GM21529 (cell line): ENCODE data around the gene FAM177B.
"Not testable (repeated sequence)": the region's sequence is repeated elsewhere in the genome, so short reads cannot be mapped to it uniquely, and the experiment has no call there.

ENCODE experiments used
- ATAC-seq: cut with Tn5 transposase; IDR thresholded peaks from one replicate; pipeline ENCODE4 v1.9.1; 2021; ENCODE audit not compliant: unreplicated experiment

The FAM177B gene

DNA sequence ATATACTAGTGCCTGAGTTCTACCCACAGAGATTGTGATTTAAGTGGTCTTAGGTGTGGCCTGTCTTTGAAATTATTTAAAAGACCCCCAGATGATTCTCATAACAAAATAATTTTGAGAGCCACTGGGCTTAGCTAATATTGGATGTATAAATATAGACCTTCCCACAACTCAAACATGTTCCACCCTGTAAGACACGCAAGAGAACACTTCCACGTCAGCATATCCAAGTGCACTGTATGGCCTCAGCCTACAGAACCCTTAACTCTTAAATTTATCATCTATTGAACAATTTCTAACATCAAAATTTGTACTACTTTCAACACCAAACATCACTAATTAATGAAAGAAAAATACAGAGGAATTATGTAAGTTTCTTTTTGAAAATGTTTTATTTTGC lies 2.5 kb downstream of the FAM177B start:
- no peak for ATAC-seq

- no peak for ATAC-seq
Measured at GRCh38 chr1:222739929-222740328, 2.9 kb downstream of the FAM177B start.

GRCh38 chr1:222741630-222742457 lies 4.8 kb downstream of the FAM177B start:
- ATAC-seq = not testable (repeated sequence)

DNA sequence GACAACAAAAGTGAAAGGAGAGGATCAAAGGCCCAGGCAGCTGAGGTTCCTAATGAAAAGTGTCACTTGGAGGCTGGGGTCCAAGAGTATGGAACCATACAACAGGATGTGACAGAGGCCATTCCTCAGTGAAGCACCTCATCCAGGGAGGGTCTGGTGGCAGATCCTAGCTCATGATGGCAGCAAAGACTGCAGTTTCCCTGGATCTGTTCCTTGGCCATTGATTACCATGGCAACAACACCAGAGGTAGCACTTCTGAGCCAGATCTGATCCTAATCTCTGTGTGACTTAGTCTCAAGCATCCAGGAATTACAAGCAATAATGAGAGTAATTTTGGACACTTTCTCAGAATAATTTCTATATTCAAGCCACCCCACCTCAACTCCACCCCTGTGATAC lies 12.9 kb downstream of the FAM177B start:
- ATAC-seq = no peak

DNA sequence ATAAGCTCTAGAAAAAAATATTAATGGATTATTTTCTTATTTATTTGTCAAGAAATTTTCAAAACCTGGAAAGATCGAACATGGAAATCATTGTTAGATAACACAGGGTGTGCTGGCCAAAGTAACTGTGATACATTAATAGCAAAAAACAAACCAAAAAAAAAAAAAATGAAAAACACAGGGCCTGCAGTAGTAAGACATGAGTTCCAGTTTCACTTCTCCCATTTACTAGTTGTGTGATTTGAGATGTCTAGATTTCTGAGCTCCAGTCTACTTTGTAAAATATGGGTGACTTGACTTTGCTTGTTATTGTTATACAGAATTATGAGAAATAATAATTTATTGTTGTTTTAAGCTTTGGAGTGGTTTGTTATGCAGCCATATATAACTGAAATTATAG lies 13.6 kb downstream of the FAM177B start:
- peak; percentile 94 for ATAC-seq

DNA sequence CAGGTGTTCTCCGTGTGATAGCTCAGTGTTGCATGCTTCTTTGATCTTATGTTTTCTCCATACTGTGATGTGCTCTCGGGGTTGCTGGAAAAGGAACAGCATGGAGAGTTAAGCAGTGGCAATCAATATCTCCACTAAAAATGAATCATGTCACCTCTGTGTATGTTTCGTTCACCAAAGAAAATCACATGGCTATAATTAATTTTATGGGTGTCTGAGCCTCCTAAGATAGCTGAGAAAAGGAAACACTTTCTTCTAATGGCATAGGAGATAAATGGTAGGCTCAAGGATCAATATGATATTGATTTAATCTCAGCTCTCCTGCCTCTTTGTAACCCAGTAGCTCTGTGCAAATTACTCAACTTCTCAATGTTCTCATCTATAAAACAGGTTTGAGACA lies 14.3 kb downstream of the FAM177B start:
- no peak for ATAC-seq

DNA sequence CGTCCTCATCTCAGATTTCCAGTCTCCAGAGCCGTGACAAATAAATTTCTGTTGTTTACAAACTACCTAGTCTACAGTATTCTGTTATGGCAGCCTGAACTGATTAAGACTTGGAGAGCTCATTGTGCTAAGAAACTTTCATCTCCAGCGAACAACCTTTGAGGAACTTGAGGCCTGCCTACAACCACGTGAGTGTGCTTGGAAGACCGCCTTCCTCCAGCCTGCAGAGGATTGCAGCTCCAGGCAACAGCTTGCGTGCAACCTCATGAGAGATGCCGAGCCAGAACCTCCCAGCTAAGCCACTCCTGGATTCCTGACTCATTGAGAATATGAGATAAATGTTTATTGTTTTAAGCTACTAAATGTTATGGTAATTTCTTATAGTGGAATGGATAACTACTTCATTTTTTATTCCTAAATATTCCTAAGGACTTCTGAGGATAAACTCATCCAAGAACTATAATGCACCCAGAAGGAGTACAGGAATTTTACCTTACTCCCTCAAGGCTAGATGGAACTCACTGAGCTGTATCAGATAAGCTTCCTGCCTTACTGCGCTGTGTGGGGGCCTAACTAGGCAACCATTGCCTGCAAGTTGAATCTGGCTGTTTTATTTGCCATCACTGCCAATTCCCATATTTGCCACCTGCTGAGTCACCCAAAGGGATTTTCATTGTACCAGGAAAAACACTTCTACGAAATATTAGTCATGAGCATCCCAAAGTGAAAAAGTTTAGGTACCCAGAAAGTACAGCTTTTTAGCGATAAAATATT lies 17.6 kb downstream of the FAM177B start:
- no peak for ATAC-seq

DNA sequence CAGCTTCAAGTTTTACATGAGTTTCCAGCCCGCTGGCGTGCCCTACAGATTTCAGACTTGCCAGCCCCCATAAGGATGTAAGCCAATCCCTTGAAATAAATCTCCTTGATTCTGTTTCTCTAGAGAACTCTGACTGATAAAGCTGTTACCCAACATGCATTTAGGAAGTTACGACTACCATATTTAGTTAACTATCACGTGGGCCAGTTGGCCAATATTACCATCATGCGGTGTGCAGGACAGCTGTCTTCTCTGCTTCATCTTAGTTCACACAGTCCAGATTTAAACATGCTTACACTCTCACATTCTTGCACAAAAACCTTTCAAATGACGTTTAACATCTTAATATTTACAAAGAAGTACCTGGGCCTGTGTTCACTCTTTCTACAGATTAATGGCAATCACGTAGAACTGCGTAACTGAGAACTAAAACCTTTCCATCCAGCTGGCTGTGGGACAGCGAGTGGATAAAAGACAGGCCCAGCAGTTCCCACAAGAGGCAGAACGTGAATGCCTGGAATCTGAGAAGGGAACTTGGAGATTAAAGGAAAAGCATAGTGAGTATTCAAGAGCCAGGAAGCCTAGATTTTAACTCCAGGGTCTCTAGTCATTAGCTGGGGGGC lies 20.8 kb downstream of the FAM177B start:
- ATAC-seq = no peak

DNA sequence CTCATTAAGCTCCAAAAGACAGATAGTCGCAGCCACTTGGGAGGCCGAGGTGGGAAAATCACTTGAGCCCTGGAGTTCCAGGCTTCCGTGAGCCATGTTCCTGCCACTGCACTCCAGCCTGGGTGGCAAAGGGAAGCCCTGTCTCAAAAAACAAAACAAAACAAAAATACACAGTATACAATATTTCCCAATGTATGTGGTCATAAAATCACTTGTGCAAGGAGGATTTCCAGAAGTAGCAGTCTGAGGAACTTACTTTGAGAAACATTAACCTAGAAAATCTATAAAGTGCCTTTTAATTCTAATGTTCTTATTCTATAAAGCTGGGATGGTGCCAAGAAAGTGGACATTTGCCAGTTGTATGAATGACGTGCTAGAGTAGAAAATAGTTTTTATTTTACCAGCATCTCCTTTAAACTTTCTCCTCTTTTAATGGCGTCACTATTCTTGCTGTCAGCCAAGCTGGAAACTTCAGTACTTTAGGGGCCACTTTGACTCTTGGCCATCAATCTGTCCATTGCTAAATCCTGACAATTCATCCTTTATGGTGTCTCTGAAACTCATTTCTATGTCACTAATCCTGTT lies 22.5 kb downstream of the FAM177B start:
- ATAC-seq = no peak

GRCh38 chr1:222761083-222761482 lies 24.1 kb downstream of the FAM177B start:
- no peak for ATAC-seq

DNA sequence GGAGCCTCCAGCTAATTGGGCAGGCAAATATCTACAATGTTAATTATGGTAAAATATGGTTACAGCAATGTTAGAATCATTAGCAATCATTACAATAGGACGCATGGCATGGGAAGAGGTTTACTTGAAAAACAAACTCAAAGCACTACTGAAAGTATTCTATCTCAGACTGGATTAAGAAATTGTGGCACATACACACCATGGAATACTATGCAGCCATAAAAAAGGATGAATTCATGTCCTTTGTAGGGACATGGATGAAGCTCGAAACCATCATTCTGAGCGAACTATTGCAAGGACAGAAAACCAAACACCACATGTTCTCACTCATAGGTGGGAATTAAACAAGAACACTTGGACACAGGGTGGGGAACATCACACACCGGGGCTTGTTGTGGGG lies 25.2 kb downstream of the FAM177B start:
- not testable (repeated sequence) for ATAC-seq

- ATAC-seq = no peak
Measured at GRCh38 chr1:222767152-222767571, 30.2 kb downstream of the FAM177B start.

DNA sequence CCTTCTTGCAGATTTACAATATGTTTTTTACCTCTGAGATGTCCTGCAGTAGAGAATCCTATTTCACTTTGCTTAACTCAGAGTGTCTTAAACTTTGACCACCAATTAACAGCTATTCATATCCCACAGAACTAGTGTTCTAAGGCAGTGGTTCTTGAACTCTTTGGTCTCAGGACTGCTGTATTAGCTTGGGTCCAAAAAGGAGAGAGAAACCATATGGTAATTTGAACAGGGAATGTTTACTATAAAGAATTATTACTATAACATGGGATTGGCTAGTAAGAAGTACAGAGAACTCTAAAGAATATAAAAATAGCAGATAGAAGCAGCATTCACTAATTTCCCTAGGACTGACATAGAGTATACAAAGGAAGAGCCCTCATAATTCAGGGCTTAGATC lies 31.6 kb downstream of the FAM177B start:
- ATAC-seq = no peak

DNA sequence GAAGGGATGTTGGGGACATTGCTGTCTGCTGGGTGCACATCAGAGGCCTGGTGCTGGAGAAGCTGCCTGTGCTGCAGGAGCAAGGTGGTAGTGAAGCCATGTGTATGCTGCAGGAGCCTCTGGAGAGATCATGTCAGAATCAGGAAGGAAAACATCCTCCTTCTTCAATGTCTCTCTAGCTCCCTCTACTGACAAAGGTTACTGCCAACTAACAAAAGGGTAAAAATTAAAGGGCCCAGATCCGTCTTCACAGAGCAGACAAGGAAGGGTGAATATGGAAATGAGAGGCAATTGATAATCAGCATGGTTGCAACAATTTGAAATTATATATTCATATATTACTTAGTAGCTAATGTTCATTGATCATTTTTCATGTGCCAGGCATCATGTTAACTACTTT lies 32.2 kb downstream of the FAM177B start:
- no peak for ATAC-seq

DNA sequence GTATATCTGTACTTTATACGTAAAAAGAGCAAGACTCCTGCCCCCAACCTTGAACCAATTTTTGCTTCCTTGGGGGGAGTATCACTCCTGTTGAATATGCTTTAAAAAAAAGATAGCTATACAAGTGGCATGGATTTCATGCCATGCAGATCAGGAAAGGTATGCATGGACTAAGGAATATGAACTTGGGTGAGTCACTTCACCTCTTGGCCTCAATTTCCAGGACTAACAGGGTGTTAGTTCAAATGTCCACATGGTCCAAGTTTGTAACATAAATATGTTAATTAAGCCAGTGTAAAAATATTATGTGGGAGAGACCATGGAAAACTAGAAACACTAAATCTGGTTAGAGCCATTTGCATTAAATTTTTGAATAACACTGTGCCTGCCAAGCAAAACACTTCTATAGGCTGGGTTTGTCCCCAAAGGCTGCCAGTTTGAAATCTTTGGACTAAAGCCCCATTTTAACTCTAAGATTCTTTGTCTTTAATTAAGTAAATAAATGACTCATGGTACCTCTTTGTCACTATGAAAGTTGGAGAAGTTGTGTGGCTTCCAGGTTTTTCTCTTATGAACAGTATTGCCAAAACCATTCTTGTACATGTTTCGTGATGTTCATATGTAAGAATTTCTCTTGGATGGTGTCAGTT lies 33.1 kb downstream of the FAM177B start:
- ATAC-seq = no peak

DNA sequence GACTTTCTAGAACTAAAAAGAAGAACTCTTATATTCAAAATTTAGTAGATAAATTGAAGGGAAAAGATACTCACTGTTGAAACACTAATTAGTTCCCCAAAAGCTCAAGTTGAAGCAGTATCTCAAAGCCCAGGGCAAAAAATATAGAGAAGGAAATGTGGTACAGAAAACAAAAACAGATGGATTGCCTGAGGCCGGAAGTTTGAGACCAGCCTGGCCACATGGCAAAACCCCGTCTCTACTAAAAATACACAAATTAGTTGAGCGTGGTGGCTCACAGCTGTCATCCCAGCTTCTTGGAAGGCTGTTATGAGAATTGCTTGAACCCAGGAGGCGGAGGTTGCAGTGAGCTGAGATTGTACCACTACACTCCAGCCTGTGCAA lies 36.0 kb downstream of the FAM177B start:
- peak; percentile 94 for ATAC-seq

DNA sequence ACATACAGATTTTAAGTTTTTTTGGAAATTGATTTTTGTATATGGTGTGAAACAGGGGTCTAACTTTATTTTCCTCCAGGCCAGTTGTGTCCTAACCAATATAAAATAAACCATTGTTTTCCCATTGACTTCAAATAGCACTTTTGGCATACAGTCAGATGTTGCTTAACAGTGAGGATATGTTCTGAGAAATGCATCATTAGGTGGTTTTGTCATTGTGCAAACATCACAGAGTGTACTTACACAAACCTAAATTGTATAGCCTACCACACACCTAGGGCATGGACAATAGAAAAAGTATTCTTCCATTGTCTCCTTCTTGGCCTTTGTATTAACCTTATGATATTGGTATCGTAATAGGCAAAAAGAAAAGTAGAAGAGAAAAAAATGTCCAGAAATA lies 40.5 kb downstream of the FAM177B start:
- ATAC-seq = no peak

DNA sequence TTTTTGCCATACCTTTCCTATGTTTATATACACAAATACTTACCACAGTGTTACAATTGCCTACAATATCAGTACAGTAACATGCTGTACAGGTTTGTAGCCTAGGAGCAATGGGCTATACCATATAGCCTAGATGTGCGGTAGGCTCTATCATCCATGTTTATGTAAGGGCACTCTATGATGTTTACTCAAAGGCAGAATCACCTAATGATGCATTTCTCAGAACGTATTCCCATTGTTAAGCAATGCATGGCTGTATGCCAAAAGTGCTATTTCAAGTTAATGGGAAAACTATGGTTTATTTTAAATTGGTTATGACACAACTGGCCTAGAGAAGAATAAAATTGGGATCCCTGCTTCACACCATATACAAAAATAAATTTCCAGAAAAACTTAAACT lies 41.0 kb downstream of the FAM177B start:
- no peak for ATAC-seq

DNA sequence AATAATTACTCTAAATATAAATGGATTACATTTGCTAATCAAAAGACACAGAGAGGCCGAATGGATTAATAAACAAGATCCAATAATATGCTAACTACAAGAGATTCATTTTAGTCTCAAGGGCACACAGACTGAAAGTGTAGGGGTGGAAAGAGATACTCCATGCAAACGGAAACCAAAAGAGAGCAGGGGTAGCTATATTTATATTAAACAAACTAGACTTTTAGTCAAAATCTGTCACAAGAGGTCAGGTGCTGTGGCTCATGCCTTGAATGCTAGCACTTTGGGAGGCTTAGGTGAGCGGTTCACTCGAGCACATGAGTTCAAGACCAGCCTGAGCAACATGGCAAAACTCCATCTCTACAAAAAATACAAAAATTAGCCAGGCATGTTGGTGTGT lies 44.2 kb downstream of the FAM177B start:
- ATAC-seq = peak; percentile 82

GRCh38 chr1:222783051-222783450 lies 46.0 kb downstream of the FAM177B start:
- ATAC-seq = no peak

GRCh38 chr1:222784371-222784770 lies 47.4 kb downstream of the FAM177B start:
- ATAC-seq = no peak
